ENCODE data around the gene ZNF865. TPM values are rescaled to one million over a fixed set of nuclear protein-coding genes. Genes with fewer than 3 reads are reported as not detected.

Gene ZNF865
- total and polyA plus RNA-seq, 2 of the 4 experiments (the other 2 are of a cell fraction) = under 0.01 to 4.6 TPM

GRCh38 chr19:55650602-55651230, 45.3 kb downstream of the ZNF865 start (continued):
- TF ChIP-seq BHLHE40 (IDR thresholded peaks at IDR 0.05; ENCODE audit: low read depth, low read length) = no peak
- TF ChIP-seq CTCF (conservative IDR thresholded peaks at IDR 0.05; ENCODE audit: low read depth, low read length) = no peak

- H3K27me3 ChIP-seq (ENCODE audit: control insufficient read depth, insufficient read depth, low read length) = no peaks in the 10 kb centered on the region
- H3K4me2 ChIP-seq (ENCODE audit: low read depth, low read length) = no peak overlapping the region
- no peak overlapping the region for H4K91ac ChIP-seq (ENCODE audit: insufficient read depth, low read depth, low read length)
- H2BK5ac ChIP-seq (ENCODE audit: low read depth, low read length, poor library complexity, severe bottlenecking) = no peak overlapping the region
- H3K4ac ChIP-seq (ENCODE audit: low read depth, low read length) = no peak overlapping the region
- H2AK9ac ChIP-seq (replicated peaks; ENCODE audit: low read depth, low read length, poor library complexity) = no peak overlapping the region
- H2BK120ac ChIP-seq (ENCODE audit: low read depth, low read length) = no peak overlapping the region
- in situ Hi-C loops (cut with MboI; ENCODE audit: low sequenced_read_pairs) = loop anchor here (25.0 kb wide), 2 partner anchors 1189 to 1514 kb away; partner anchors contain the start of genes CDC42EP5, CNOT3 and LENG9
- ChIA-PET POLR2A (ENCODE audit: unreplicated experiment) (no interaction called here), CTCF (no interaction called here)
- H3K79me1 ChIP-seq (ENCODE audit: low read depth in 1 of 2, low read length in 2 of 2) = peaks cover 14 to 24% of the 10 kb centered on the region in 2 experiments; a peak in 3 of 4 replicates
- no peak for ATAC-seq (ENCODE audit: low read depth)
- no peak overlapping the region for H3K23ac ChIP-seq (ENCODE audit: low read depth, low read length)
- intact Hi-C loops (cut with micrococcal nuclease) = no loop called here
- no peak overlapping the region for H2AFZ ChIP-seq (replicated peaks; ENCODE audit: low read length, poor library complexity)
- WGBS, 2 experiments (ENCODE audit: extremely low coverage in 2 of 2, insufficient read length in 1 of 2) = 94% methylated on average over 2 of the region's 18 CpGs; no CpG with 5 or more reads in 1 of the 2 experiments
- H2BK15ac ChIP-seq (ENCODE audit: low read depth, low read length) = no peak overlapping the region
- no peak overlapping the region for H3K56ac ChIP-seq (ENCODE audit: extremely low read depth, insufficient read depth, low read length)
- no peak overlapping the region for H4K5ac ChIP-seq (ENCODE audit: low read depth, low read length)
- no peak overlapping the region for H2BK20ac ChIP-seq (ENCODE audit: low read depth, low read length)
- H3K4me3 ChIP-seq (ENCODE audit: insufficient read depth, low read depth, low read length) = no peak overlapping the region
- H3K9me3 ChIP-seq (ENCODE audit: control insufficient read depth, insufficient read depth, low read length) = no peaks in the 10 kb centered on the region
- dilution Hi-C loops (cut with HindIII; ENCODE audit: low sequenced_read_pairs, unreplicated experiment) = no loop called here
- no TSS peak for BruUV-seq (replicated peaks)
- no peak for DNase-seq
- no peak for TF ChIP-seq RCOR1 (IDR thresholded peaks at IDR 0.05; ENCODE audit: insufficient replicate concordance, low read length)
- no peak for TF ChIP-seq MXI1 (IDR thresholded peaks at IDR 0.05; ENCODE audit: borderline replicate concordance, low read depth, low read length)
- no peak for TF ChIP-seq MAZ (IDR thresholded peaks at IDR 0.05; ENCODE audit: borderline replicate concordance, low read depth, low read length)
- no peak for TF ChIP-seq NFE2L2 (IDR thresholded peaks at IDR 0.05; ENCODE audit: low read depth, low read length)
- TF ChIP-seq CTCF (conservative IDR thresholded peaks at IDR 0.05; ENCODE audit: low read depth, low read length) = no peak
- TF ChIP-seq USF2 (IDR thresholded peaks at IDR 0.05; ENCODE audit: low read depth, low read length) = no peak
- no peak for TF ChIP-seq POLR2A (IDR thresholded peaks at IDR 0.05; ENCODE audit: low read depth, low read length)
- TF ChIP-seq FOS (IDR thresholded peaks at IDR 0.05; ENCODE audit: low read depth, low read length) = no peak
- no peak overlapping the region for H3K9ac ChIP-seq (ENCODE audit: low read depth, low read length)
- H2AK5ac ChIP-seq (ENCODE audit: low read depth, low read length) = no peak overlapping the region
- peaks cover 8% of the 10 kb centered on the region for H3K36me3 ChIP-seq (ENCODE audit: control insufficient read depth, insufficient read depth, low read length)
- no peak overlapping the region for H3K27ac ChIP-seq (ENCODE audit: insufficient read depth, low read length)
- H3K18ac ChIP-seq (ENCODE audit: low read depth, low read length) = no peak overlapping the region
- no peak overlapping the region for H3K14ac ChIP-seq (replicated peaks; ENCODE audit: low read depth, low read length)
- H4K20me1 ChIP-seq (ENCODE audit: insufficient read depth, low read length) = peaks cover 17% of the 10 kb centered on the region
- peaks cover 5% of the 10 kb centered on the region for H3K4me1 ChIP-seq (ENCODE audit: control insufficient read depth, insufficient read depth, low read length)
- no peak overlapping the region for H4K8ac ChIP-seq (ENCODE audit: low read depth in 2 of 2, low read length in 2 of 2)
- H3K9me1 ChIP-seq (ENCODE audit: insufficient read depth, low read length) = no peaks in the 10 kb centered on the region
These were observed 45.8 kb downstream of the ZNF865 start for GRCh38 chr19:55651236-55651635.

Data from IMR-90 (cell line).